NCI-H1417 (cell line): ENCODE data around the gene FILIP1L.
A peak's percentile ranks its signal among the peaks of the same experiment; 100 is the strongest.
"Not testable (repeated sequence)": the region's sequence is repeated elsewhere in the genome, so short reads cannot be mapped to it uniquely, and the experiment has no call there.

Experiments used
- DNase-seq, 3 experiments: peaks; one replicate each; lab custom pipeline; 2025; lab: John Stamatoyannopoulos, UW

Gene FILIP1L

GRCh38 chr3:99842826-99843589 is 271.3 kb downstream of the FILIP1L start:
- peak in 2 of 3 experiments; percentile 3 to 54 for DNase-seq

- DNase-seq: not testable (repeated sequence)
These were observed 272.4 kb downstream of the FILIP1L start for GRCh38 chr3:99841949-99842348.

DNA sequence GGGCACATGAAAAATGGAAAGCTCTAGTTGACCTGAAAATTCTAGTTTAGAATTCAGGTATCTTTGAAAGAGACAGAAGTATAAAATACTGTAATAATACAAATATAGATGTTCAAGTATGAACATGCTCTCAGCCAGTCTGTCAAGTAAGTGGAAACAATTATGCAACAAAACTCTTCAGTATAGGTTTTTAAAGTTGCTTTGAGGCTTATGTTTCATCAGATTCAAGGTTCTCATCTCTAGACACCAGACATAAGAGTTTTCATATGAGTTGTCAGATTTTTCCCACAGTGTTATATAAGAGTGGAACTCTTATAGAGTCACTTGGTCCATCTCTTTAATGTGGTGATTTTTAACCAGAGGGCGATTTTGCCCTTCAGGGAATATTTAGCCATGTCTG is 274.7 kb downstream of the FILIP1L start:
- no peak for DNase-seq

DNA sequence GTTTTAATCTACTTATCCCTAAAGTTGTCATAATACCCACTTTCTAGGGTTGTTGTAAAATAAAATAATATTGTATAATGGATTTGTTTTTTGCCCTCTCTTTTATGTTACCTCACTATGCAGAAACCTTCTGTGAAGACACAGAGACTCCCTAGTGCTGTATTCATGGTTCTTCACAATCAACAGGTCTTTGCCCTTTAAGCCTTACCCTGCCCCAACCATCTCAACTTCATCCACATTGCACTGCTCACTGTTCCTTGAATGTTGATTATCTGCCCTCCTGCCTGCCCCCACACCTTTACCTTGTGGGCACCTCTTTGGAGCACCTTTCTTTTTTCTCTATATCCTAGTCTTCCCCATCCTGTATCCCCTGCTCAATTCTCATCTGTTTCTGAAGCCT is 275.5 kb downstream of the FILIP1L start:
- no peak for DNase-seq

- DNase-seq: no peak
These were observed 276.6 kb downstream of the FILIP1L start for GRCh38 chr3:99837715-99838114.

DNA sequence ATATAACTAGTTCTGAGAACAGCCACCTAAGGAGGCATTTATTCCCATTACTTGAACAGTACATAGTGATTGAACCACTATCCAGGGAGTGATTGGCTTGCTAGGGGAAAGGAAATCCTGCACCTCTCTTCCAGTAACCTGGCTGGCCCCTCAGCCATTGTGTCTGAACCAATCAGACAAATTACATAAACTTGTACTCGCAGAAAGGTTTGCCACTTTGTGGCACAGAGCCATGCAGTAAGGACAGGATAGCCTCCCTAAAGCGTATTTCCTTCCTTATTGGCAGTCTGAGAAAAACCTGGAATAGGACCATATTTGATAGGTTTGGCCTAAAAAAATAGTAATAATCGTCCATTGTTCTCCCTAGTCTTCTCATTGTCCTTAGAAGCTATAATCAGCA is 277.6 kb downstream of the FILIP1L start:
- DNase-seq: no peak

DNA sequence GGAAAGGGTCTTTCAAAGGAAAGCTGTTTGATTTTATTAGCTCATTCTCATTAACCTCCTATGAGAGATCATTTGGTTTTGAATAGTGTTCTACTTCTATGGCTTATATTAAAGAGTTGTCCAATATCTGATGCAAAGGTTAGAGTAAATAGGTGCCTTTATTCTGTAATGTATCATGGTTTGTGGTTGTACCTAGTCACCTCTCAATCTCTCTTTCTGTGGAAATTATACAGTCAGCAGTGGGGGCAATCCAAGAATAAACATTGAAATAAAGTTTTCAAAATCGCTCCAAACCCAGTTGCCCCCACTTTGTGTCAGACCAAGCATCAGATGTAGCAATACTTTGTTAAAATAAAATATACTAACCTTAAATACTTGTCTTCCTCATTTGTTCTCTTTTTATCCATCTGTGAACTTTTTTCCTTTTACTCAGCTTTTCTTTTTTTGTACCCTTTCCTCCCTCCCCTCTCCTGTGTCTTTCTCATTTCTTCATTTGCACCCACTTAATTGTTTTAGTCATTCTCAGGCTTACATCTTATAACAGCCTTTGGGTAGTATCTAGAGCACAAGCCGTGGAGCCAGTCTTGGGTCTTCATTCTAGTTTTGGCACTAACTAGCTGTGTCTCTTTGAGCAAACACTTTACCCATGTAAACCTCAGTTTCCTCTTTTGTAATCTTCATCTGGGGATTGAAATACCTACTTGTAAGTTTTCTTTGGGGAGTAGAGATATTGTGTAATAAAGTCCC is 279.9 kb downstream of the FILIP1L start:
- DNase-seq: no peak

DNA sequence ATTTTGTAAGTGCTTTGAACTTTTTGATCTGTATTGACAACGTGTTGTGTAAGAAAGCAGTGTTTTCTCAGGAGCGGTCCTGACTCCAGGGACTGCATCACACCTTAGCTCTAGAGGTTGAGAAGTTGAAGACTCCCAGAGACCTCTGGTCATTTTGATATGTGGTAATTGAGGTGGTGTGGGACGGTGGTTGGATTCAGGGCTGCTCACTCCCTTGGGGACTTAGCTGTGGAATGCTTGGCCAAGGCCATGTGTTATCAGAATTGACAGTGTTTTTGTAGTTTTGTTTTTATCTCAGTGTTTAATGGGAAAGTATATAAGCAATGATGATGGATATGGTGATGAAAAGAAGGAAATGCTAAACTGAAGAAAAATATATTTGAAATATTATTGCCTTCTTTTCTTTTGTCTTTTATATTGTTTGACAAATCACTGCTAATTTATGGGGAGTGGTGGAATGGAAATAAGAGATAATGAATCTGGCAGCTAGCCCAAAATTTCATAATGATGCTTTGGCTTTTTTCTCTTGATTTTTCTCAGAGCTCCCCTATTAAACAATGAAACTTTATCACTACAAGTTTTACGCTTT is 280.6 kb downstream of the FILIP1L start:
- DNase-seq: no peak

- DNase-seq: no peak
These were observed 284.5 kb downstream of the FILIP1L start for GRCh38 chr3:99829844-99830243.

DNA sequence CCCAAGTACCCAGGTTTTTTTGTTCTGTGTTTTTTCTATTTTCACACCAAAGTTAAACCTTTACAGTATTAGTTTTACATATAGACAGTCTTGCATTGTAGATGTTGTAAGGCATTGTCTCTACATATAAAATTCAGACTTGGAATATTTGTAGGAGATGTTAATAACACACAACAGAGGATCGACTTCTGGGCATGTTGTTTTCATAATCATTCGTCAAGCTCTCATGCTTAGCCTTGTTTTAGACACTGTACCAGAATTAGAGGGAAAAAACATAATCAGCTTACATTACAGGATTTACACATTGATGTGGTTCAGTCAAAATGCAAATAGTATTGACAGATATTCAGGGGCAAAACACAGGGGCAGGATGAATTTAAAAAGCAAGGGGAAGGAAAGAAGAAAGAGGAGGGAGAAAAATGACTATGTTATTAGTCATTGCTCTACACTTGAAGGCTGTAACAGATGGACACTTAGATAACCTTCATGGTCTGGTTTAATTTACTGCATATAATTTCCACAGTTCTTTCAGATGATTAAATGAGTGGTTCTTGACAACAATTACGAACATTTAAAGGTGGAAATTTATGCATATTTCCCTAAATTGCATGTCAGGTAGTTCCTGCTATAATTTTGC is 289.2 kb downstream of the FILIP1L start:
- DNase-seq: no peak

DNA sequence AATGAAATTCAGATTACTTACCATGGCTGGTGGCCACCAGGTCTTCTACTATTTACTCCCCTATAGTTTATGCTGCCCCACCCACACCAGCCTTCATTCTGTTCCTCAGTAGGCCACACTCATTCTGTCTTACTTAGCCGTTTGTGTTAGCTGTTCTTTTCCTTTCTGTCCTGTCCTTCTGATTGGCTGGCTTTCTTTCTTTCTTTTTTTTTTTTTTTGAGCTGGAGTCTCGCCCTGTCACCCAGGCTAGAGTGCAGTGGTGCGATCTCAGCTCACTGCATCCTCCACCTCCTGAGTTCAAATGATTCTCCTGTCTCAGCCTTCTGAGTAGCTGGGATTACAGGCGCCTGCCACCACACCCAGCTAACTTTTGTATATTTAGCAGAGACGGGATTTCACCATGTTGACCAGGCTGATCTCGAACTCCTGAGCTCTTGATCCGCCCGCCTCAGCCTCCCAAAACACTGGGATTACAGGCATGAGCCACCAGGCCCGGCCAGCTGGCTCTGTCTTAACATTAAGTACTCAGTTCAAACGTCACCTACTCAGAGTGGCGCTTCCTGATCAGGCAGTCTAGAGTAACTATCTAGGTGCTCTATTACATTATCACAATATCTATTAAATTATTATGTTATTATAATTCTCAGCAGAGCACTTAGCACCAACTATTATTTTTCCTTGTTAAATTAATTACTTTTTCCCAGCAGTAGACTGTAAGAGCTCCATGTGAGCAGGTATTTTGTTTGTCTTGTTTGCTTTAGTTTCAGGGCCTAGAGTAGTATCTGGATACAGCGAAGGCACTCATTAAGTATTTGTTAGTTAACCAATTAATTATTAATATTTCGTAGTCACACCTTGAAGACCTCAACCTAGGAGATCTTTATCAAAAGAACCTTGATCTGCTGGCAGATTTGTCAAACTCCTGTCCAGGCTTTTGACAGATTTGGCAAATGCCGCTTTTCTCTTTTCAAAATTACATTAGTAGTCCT is 290.3 kb downstream of the FILIP1L start:
- peak in 1 of 3 experiments; percentile 33 for DNase-seq

- DNase-seq: no peak
These were observed 295.5 kb downstream of the FILIP1L start for GRCh38 chr3:99818818-99819217.

- DNase-seq: peak; percentile 90 to 97 (median 94)
These were observed 296.7 kb downstream of the FILIP1L start, which contains the start of gene CMSS1 for GRCh38 chr3:99817437-99818240. CMSS1 (plus strand) TSS chr3:99817862.

GRCh38 chr3:99817047-99817436 is 297.3 kb downstream of the FILIP1L start:
- DNase-seq: peak in 1 of 3 experiments; percentile 30

DNA sequence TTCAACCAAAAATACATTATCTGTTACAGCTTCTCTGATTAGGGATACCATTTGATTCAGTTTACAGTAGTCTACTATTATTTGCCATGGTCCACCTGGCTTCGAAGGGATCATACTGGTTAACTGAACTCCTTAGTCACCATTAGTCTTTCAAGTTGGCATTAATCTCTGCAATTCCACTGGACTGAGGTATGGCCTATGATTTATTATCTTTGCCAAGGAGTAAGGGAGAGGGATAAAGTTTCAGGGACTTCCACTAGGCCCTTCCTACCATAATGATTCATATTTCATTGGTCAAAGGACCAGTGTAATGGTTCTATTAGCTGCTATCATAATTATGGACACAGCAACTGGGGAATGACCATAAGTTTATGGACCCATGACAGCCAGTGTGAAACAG is 303.9 kb downstream of the FILIP1L start:
- DNase-seq: no peak

DNA sequence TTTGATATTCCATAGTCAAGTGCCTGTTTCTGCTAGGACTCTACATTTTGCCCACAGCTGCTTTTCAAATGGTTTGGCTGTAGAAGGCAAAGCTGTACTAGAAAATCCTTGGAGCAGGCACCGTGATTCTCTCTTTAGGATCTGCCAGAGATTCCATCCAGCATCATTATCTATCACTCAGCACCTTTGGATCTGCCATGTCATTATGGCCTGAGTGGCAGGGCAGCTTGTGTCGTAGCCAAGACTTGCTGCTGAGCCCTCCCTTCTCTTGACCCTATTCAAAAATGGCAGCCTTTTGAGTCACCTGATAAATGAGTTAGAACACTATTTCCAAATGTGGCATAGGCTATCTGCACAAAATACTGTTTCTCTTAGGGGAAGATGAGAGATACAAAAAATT is 304.7 kb downstream of the FILIP1L start:
- DNase-seq: no peak

- DNase-seq: peak; percentile 18 to 65 (median 55)
These were observed 306.0 kb downstream of the FILIP1L start for GRCh38 chr3:99808163-99808794.

GRCh38 chr3:99805160-99805559 is 309.1 kb downstream of the FILIP1L start:
- DNase-seq: no peak

DNA sequence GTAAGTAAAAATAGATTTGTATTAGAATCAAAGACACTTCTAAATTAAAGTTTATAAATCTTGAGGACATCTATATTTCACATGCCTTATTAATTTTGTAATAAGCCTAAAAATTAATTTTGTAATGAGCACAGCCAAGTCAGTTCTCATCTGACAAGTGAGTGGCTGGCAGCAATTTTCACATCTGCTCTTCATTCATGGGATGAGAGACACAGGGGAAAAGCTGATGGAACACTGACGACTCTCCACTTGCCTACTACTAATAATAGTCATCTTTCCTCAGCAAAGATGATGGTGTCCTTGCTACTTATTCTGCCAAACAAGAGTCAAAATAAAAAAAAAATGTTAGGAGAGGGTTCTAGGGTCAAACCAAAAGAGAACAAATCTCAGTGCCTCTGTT is 311.0 kb downstream of the FILIP1L start:
- DNase-seq: no peak

- DNase-seq: no peak
These were observed 314.9 kb downstream of the FILIP1L start for GRCh38 chr3:99799422-99799821.
